Pancreas (tissue), 10 donors: ENCODE results near the gene ZCCHC17. TPM values are rescaled to one million over a fixed set of nuclear protein-coding genes. Genes with fewer than 3 reads are reported as not detected.

Experiments
- ATAC-seq, 4 donors: fragments of 200-7000 bp; cut with Tn5 transposase; one replicate each; pipeline versions ENCODE4 v1.8.0 to v1.9.1; 2020; ENCODE audit warnings: mild to moderate bottlenecking in 4 of 4, moderate library complexity in 4 of 4
- DNase-seq, 6 donors: peaks; one replicate each; pipeline ENCODE4 v3.0.0-alpha.2; 2020
- FAIRE-seq: peaks from 2 replicates; lab custom pipeline; 2012; peaks lifted over from hg19 to GRCh38; lab: Jason Lieb, UNC
- H3K27ac ChIP-seq, 4 donors: fragments of 200-600 bp; sonication (generic); 1 replicate in 3 of 4; 2 replicates in 1 of 4; pipeline versions ENCODE4 v1.5.0 to v1.8.0; 2020
- H3K27me3 ChIP-seq, 4 donors: fragments of 200-600 bp; one replicate each; pipeline ENCODE4 v1.8.0; 2021
- H3K36me3 ChIP-seq, 3 donors: fragments of 200-600 bp; sonication (generic) in 1 of 3; one replicate each; pipeline versions ENCODE4 v1.5.0 to v1.8.0; 2020 to 2021
- H3K4me1 ChIP-seq, 3 donors: fragments of 200-600 bp; one replicate each; pipeline ENCODE4 v1.8.0; 2021
- H3K4me3 ChIP-seq, 4 donors: fragments of 200-600 bp; sonication (generic) in 2 of 4; one replicate each; pipeline versions ENCODE4 v1.5.0 to v1.8.0; 2020 to 2021
- H3K9me3 ChIP-seq, 4 donors: fragments of 200-600 bp; one replicate each; pipeline ENCODE4 v1.8.0; 2021
- WGBS, 2 donors: extraction: QIAGEN DNeasy Blood & Tissue Kit; methylation state at CpG; one replicate each; pipeline ENCODE4 v1.1.7; 2013; 5-methylcytosine and 5-hydroxymethylcytosine counted together
- intact Hi-C, 3 donors: fragments of 100-400 bp; cut with DNase I; formaldehyde crosslinking; loops; one replicate each; pipeline versions ENCODE4 v1.11.1 to v1.14.2; 2022
- polyA plus RNA-seq, 2 donors: library from polyadenylated mRNA; stranded (reverse); fragments of 200-250 nt; gene quantifications; one replicate each; pipeline ENCODE4 v1.2.3, GENCODE V29; 2013
- total RNA-seq, 6 donors: library from RNA; stranded (reverse); fragmentation: NEBNext Ultra II Directional in 4 of 6; extraction: Animal tissue kit (Norgen Biotek cat#: 25700) in 4 of 6; gene quantifications; one replicate each; pipeline versions ENCODE4 v1.2.1 to v1.2.4, GENCODE V29; 2021 to 2023
- TF ChIP-seq, protein P1 (sequence below), 4 donors: fragments of 200-600 bp; sonication (generic) in 3 of 4; IDR thresholded peaks; one replicate each; pipeline versions ENCODE4 v1.5.0 to v1.8.0; 2021; ENCODE audit warnings: antibody characterized with exemption in 4 of 4
- donor health status: healthy with polysubstance abuse.
- donor health status: DM: no; HTN: no; CAD: no; lungs with moderate emphysema.
- donor health status: DM: no; HTN: no; CAD: no.
- donor health status: control.
- donor health status: control.
- donor health status: Bipolar disorder and iron deficiency.
- donor health status: DM: yes; HTN: yes; CAD: no.
- donor health status: DM: no; HTN: no; CAD: no.
- donor health status: DM: no; HTN: no; CAD: no.
- donor health status: DM: yes; HTN: yes; CAD: no.

ZCCHC17 gene
- total and polyA plus RNA-seq, 8 donors, result 5.6 to 20.3 (median 9.5) TPM

DNA sequence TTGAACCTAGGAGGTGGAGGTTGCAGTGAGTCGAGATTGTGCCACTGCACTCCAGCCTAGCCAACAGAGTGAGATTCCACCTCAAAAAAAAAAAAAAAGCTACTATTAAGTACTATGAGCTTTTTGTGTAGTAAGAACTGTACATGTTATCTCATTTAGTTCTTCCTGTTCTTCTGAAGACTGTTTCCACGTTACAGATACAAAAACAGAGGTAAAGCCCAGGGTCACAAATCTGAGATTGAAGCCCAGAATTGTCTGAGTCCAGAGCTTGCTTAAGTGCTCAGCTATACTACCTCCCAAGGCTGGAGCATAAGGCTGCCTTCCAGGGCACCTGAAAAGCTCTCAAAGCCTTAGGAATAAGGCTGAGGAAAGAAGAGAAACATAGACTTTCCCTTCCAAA, 73.2 kb downstream of the ZCCHC17 start:
- TF ChIP-seq, protein P1, sequence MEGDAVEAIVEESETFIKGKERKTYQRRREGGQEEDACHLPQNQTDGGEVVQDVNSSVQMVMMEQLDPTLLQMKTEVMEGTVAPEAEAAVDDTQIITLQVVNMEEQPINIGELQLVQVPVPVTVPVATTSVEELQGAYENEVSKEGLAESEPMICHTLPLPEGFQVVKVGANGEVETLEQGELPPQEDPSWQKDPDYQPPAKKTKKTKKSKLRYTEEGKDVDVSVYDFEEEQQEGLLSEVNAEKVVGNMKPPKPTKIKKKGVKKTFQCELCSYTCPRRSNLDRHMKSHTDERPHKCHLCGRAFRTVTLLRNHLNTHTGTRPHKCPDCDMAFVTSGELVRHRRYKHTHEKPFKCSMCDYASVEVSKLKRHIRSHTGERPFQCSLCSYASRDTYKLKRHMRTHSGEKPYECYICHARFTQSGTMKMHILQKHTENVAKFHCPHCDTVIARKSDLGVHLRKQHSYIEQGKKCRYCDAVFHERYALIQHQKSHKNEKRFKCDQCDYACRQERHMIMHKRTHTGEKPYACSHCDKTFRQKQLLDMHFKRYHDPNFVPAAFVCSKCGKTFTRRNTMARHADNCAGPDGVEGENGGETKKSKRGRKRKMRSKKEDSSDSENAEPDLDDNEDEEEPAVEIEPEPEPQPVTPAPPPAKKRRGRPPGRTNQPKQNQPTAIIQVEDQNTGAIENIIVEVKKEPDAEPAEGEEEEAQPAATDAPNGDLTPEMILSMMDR (IDR thresholded peaks at IDR 0.05), result no peak
- ATAC-seq (no peak), DNase-seq (no peak), FAIRE-seq (no peak)
- Histone ChIP-seq H3K9me3 (no peaks in the 10 kb centered on the region), H3K36me3 (no peaks in the 10 kb centered on the region), H3K4me1 (peaks cover 7 to 21% (median 7%) of the 10 kb centered on the region in 3 donors), H3K27me3 (no peaks in the 10 kb centered on the region), H3K27ac (no peak overlapping the region), H3K4me3 (no peak overlapping the region)
- 89% methylated on average over 2 of the region's 2 CpGs for WGBS, 2 donors
- intact Hi-C loops, result no loop called here

DNA sequence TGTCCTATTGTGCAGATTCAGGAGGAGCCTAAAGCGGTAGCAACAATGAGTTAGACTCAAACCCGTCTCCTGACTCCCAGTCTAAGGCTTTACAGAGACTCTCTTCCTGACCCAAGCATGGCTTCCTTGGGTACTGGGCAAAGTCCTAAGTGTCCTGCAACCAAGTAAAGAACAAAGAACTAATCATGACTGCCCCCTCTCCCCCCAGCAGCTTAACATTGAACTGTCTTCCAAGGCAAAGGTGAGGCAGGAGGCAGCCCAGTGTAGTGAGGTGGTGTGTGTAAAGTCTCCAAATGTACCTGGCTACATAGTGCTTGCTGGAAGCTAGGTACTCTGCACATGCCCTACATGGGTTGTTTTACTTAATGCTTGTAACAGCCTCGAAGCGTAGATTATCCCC, 73.7 kb downstream of the ZCCHC17 start:
- intact Hi-C loops, result no loop called here
- FAIRE-seq (no peak), ATAC-seq (no peak), DNase-seq (no peak)
- H3K27me3 ChIP-seq, result no peaks in the 10 kb centered on the region
- peaks cover 7 to 21% (median 7%) of the 10 kb centered on the region in 3 donors for H3K4me1 ChIP-seq
- no peak overlapping the region for H3K27ac ChIP-seq
- H3K36me3 ChIP-seq, result no peaks in the 10 kb centered on the region
- no peak overlapping the region for H3K4me3 ChIP-seq
- TF ChIP-seq, protein P1 (IDR thresholded peaks at IDR 0.05), result no peak
- H3K9me3 ChIP-seq, result no peaks in the 10 kb centered on the region
- WGBS, 2 donors, result 95 to 96% methylated on average over 4 of the region's 4 CpGs

DNA sequence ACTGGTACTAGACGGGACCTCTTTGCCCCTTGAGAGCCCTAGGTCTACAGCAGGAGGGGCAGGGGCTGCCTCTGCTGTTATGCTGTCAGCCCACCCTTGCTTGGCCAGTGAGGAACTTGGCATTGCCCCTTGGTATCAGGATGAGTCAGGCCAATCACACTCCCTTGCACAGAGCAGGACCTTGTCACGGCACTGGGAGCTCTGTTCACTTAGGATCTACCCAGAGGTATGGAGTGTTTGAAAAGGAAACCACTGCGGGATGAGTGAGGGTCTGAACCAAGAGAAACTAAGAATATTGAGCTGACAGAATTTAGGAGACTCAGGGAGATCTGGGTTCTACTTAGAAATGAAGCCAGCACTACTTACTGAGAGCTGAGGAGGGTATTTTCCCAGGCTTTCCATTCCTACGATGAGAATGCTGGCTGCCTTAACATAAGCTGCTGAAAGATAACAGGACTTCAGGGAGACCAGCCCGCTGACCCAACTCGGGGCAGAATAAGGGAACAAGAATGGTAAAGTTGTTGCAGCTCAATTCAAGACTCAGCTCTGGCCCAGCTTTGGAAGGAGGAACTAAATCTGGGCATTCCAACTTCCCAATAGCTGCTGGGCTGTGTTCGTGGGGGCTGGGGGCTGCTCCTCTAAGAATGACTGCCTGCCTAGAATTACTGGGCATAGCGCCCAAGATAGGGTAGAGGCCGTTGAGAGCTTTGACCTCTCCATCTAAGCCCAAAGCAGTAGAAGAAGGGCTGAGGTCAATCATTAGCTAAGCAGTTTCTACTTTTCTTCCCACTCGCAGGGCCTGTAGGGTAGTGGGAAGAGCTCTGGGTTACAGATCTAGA, 74.5 kb downstream of the ZCCHC17 start:
- no peaks in the 10 kb centered on the region for H3K9me3 ChIP-seq
- TF ChIP-seq, protein P1 (IDR thresholded peaks at IDR 0.05), result no peak
- intact Hi-C loops, result no loop called here
- H3K4me1 ChIP-seq, result peaks cover 7 to 21% (median 7%) of the 10 kb centered on the region in 3 donors
- FAIRE-seq, result no peak
- DNase-seq, result no peak
- H3K27ac ChIP-seq, result peak overlapping the region in 1 of 4 donors; percentile 12
- ATAC-seq, result peak in 1 of 4 donors; percentile 4
- 56 to 59% methylated on average over 10 of the region's 10 CpGs for WGBS, 2 donors
- H3K27me3 ChIP-seq, result no peaks in the 10 kb centered on the region
- no peaks in the 10 kb centered on the region for H3K36me3 ChIP-seq
- H3K4me3 ChIP-seq, result no peak overlapping the region

DNA sequence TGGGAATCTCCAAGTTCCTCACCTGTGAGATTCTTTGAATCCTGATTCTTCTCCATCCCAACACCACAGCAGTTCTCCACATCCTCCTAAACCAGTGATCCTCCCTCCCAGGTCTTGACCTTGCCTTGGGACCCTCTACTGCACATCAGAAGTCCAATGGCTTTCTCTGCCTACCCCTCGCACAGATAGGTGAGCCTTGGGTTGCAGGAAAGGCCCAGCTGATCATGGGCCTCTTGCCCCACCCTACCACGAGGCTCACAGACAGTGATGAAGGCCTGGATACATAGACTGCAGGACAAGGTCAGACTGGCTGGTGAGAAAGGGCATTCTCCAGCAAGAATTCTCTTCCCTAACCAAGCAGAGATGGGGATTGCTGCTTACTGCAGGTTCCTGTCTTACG, 75.2 kb downstream of the ZCCHC17 start:
- H3K9me3 ChIP-seq, result no peaks in the 10 kb centered on the region
- ATAC-seq (no peak), DNase-seq (no peak), FAIRE-seq (no peak)
- peaks cover 7 to 21% (median 7%) of the 10 kb centered on the region in 3 donors for H3K4me1 ChIP-seq
- 81 to 85% methylated on average over 3 of the region's 3 CpGs for WGBS, 2 donors
- no peaks in the 10 kb centered on the region for H3K36me3 ChIP-seq
- no peaks in the 10 kb centered on the region for H3K27me3 ChIP-seq
- TF ChIP-seq, protein P1 (IDR thresholded peaks at IDR 0.05), result no peak
- H3K27ac ChIP-seq, result peak overlapping the region in 1 of 4 donors; percentile 12
- intact Hi-C loops, result no loop called here
- H3K4me3 ChIP-seq, result no peak overlapping the region

DNA sequence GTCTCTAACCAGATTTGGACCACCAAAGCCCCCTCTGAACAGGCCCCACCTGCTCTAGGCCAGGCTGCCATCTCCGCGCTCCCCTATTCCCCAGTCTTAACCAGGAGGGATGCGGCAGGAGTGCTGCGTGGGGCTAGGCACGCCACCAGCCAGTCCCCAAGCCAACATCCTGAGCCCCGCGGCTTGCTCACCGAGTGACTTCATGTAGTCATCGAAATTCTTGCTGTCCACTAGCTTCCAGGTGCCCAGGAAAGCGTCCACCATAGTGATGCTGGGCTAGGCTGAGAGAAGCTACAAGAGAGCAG, 75.9 kb downstream of the ZCCHC17 start:
- Histone ChIP-seq H3K4me1 (peaks cover 7 to 21% (median 7%) of the 10 kb centered on the region in 3 donors), H3K27me3 (no peaks in the 10 kb centered on the region), H3K4me3 (peak overlapping the region in 1 of 4 donors; percentile 35), H3K36me3 (no peaks in the 10 kb centered on the region), H3K9me3 (no peaks in the 10 kb centered on the region), H3K27ac (peak overlapping the region in 1 of 4 donors; percentile 64)
- 75 to 78% methylated on average over 10 of the region's 10 CpGs for WGBS, 2 donors
- intact Hi-C loops, result no loop called here
- DNase-seq, result no peak
- TF ChIP-seq, protein P1 (IDR thresholded peaks at IDR 0.05), result no peak
- ATAC-seq, result no peak
- no peak for FAIRE-seq
